Liver (tissue), 9 donors: ENCODE data around the gene SPRYD3. TPM values are rescaled to one million over a fixed set of nuclear protein-coding genes. Genes with fewer than 3 reads are reported as not detected.

ENCODE experiments used
- DNase-seq: peaks from one replicate; pipeline ENCODE4 v3.0.0-alpha.2; 2017; ENCODE audit warnings: low spot score
- H3K27ac ChIP-seq, 2 donors: one replicate each; pipeline ENCODE4 v1.7.0; 2013; ENCODE audit warnings: inconsistent platforms in 2 of 2, low read length in 2 of 2, control low read depth in 1 of 2, low read depth in 1 of 2, mild to moderate bottlenecking in 1 of 2
- H3K27me3 ChIP-seq, 4 donors: one replicate each; pipeline versions ENCODE4 v1.6.1 to v1.7.0; 2013; ENCODE audit warnings: low read length in 3 of 4, inconsistent platforms in 1 of 4, mild to moderate bottlenecking in 1 of 4, moderate library complexity in 1 of 4; ENCODE audit not compliant: control insufficient read depth in 4 of 4, insufficient read depth in 4 of 4
- H3K36me3 ChIP-seq, 4 donors: one replicate each; pipeline versions ENCODE4 v1.6.1 to v1.7.0; 2013; ENCODE audit warnings: low read length in 3 of 4, mild to moderate bottlenecking in 3 of 4, low read depth in 1 of 4, moderate library complexity in 1 of 4; ENCODE audit not compliant: control insufficient read depth in 4 of 4, insufficient read depth in 3 of 4
- H3K4me1 ChIP-seq, 4 donors: one replicate each; pipeline versions ENCODE4 v1.6.1 to v1.7.0; 2013; ENCODE audit warnings: low read length in 3 of 4, mild to moderate bottlenecking in 3 of 4, moderate library complexity in 1 of 4; ENCODE audit not compliant: control insufficient read depth in 4 of 4, insufficient read depth in 4 of 4
- H3K4me3 ChIP-seq, 3 donors: one replicate each; pipeline versions ENCODE4 v1.6.1 to v1.7.0; 2013; ENCODE audit warnings: low read length in 3 of 3, control low read depth in 1 of 3, low read depth in 1 of 3, mild to moderate bottlenecking in 1 of 3
- H3K9ac ChIP-seq, 2 donors: one replicate each; pipeline ENCODE4 v1.7.0; 2013; ENCODE audit warnings: low read length in 2 of 2, mild to moderate bottlenecking in 2 of 2, moderate library complexity in 2 of 2, control low read depth in 1 of 2, low read depth in 1 of 2
- H3K9me3 ChIP-seq, 4 donors: one replicate each; pipeline versions ENCODE4 v1.6.1 to v1.7.0; 2013; ENCODE audit warnings: low read length in 3 of 4; ENCODE audit not compliant: control insufficient read depth in 4 of 4
- ATF3 ChIP-seq: IDR thresholded peaks from 2 replicates; pipeline ENCODE4 v1.6.1; 2016; ENCODE audit warnings: antibody characterized with exemption
- CTCF ChIP-seq: fragments of 150-350 bp; IDR thresholded peaks from 2 replicates; pipeline ENCODE4 v1.5.1; 2017; ENCODE audit warnings: improper control_type of control experiment, low read depth, low read length; ENCODE audit not compliant: missing input control
- EGR1 ChIP-seq, 2 donors: IDR thresholded peaks; 2 replicates each; pipeline ENCODE4 v1.6.1; 2016 to 2018; ENCODE audit warnings: antibody characterized with exemption in 2 of 2, low read depth in 2 of 2
- FOXA1 ChIP-seq: IDR thresholded peaks from 2 replicates; pipeline ENCODE4 v1.6.1; 2016; ENCODE audit warnings: antibody characterized with exemption
- FOXA2 ChIP-seq: IDR thresholded peaks from 2 replicates; pipeline ENCODE4 v1.6.1; 2016; ENCODE audit warnings: antibody characterized with exemption
- GABPA ChIP-seq, 2 donors: IDR thresholded peaks in 1 of 2; conservative IDR thresholded peaks in 1 of 2; 2 replicates each; pipeline ENCODE4 v1.6.1; 2016; ENCODE audit warnings: antibody characterized with exemption in 2 of 2, mild to moderate bottlenecking in 1 of 2, moderate library complexity in 1 of 2
- HNF4A ChIP-seq, 2 donors: conservative IDR thresholded peaks; 2 replicates each; pipeline ENCODE4 v1.6.1; 2016; ENCODE audit warnings: antibody characterized with exemption in 2 of 2, mild to moderate bottlenecking in 2 of 2
- HNF4G ChIP-seq: IDR thresholded peaks from 2 replicates; pipeline ENCODE4 v1.6.1; 2016; ENCODE audit warnings: antibody characterized with exemption
- JUND ChIP-seq, 2 donors: IDR thresholded peaks; 2 replicates each; pipeline ENCODE4 v1.6.1; 2016; ENCODE audit warnings: antibody characterized with exemption in 2 of 2
- MAX ChIP-seq: IDR thresholded peaks from 2 replicates; pipeline ENCODE4 v1.6.1; 2016; ENCODE audit warnings: antibody characterized with exemption
- NR2F2 ChIP-seq: IDR thresholded peaks from 2 replicates; pipeline ENCODE4 v1.6.1; 2016; ENCODE audit warnings: antibody characterized with exemption
- RAD21 ChIP-seq, 2 donors: IDR thresholded peaks; 2 replicates each; pipeline ENCODE4 v1.6.1; 2016; ENCODE audit warnings: antibody characterized with exemption in 2 of 2, mild to moderate bottlenecking in 2 of 2
- RXRA ChIP-seq, 2 donors: IDR thresholded peaks; 2 replicates each; pipeline ENCODE4 v1.6.1; 2017 to 2018; ENCODE audit warnings: antibody characterized with exemption in 2 of 2, mild to moderate bottlenecking in 1 of 2
- SP1 ChIP-seq: IDR thresholded peaks from 2 replicates; pipeline ENCODE4 v1.6.1; 2018; ENCODE audit warnings: antibody characterized with exemption, mild to moderate bottlenecking
- TAF1 ChIP-seq: conservative IDR thresholded peaks from 2 replicates; pipeline ENCODE4 v1.6.1; 2016; ENCODE audit warnings: antibody characterized with exemption, mild to moderate bottlenecking
- YY1 ChIP-seq: IDR thresholded peaks from 2 replicates; pipeline ENCODE4 v1.6.1; 2016; ENCODE audit warnings: antibody characterized with exemption, mild to moderate bottlenecking
- WGBS: extraction: QIAGEN DNeasy Blood & Tissue Kit; methylation state at CpG from one replicate; pipeline ENCODE4 v1.1.7; 2013; 5-methylcytosine and 5-hydroxymethylcytosine counted together
- polyA plus RNA-seq, 2 donors: library from polyadenylated mRNA; stranded (reverse) in 1 of 2; unstranded in 1 of 2; fragments of 200-250 nt in 1 of 2; fragments of >200 nt in 1 of 2; fragmentation: Nextera tagmentation in 1 of 2; extraction: Ambion mirVana in 1 of 2; gene quantifications; one replicate each; pipeline versions ENCODE4 v1.2.1 to v1.2.3, GENCODE V29; 2013 to 2015
- total RNA-seq, 2 donors: library from RNA; depleted of rRNA; stranded (reverse); fragments of >200 nt; gene quantifications; one replicate each; pipeline ENCODE4 v1.2.3, GENCODE V29; 2014
- TF ChIP-seq, protein P1 (sequence below): IDR thresholded peaks from 2 replicates; pipeline ENCODE4 v1.6.1; 2016; ENCODE audit warnings: antibody characterized with exemption, mild to moderate bottlenecking
- TF ChIP-seq, protein P2 (sequence below): IDR thresholded peaks from 2 replicates; pipeline ENCODE4 v1.6.1; 2016; ENCODE audit warnings: antibody characterized with exemption
- donor health status: healthy.
- donor health status: healthy.
- donor health status: healthy.
- donor health status: healthy.
- donor health status: healthy.

The SPRYD3 gene
- total and polyA plus RNA-seq, 4 donors = 6.0 to 20.3 (median 13.3) TPM

- Histone ChIP-seq H3K9ac (no peak overlapping the region), H3K4me3 (no peak overlapping the region), H3K27ac (peak overlapping the region in 1 of 2 donors; percentile 5), H3K27me3 (no peaks in the 10 kb centered on the region), H3K36me3 (peaks cover 1 to 9% (median 7%) of the 10 kb centered on the region in 4 donors), H3K4me1 (peaks cover 6 to 29% (median 22%) of the 10 kb centered on the region in 4 donors), H3K9me3 (no peaks in the 10 kb centered on the region)
- TF ChIP-seq RAD21 (IDR thresholded peaks at IDR 0.05) (no peak), EGR1 (IDR thresholded peaks at IDR 0.05; ENCODE audit: low read depth in 2 of 2) (no peak), RXRA (IDR thresholded peaks at IDR 0.05) (no peak)
- TF ChIP-seq, protein P1, sequence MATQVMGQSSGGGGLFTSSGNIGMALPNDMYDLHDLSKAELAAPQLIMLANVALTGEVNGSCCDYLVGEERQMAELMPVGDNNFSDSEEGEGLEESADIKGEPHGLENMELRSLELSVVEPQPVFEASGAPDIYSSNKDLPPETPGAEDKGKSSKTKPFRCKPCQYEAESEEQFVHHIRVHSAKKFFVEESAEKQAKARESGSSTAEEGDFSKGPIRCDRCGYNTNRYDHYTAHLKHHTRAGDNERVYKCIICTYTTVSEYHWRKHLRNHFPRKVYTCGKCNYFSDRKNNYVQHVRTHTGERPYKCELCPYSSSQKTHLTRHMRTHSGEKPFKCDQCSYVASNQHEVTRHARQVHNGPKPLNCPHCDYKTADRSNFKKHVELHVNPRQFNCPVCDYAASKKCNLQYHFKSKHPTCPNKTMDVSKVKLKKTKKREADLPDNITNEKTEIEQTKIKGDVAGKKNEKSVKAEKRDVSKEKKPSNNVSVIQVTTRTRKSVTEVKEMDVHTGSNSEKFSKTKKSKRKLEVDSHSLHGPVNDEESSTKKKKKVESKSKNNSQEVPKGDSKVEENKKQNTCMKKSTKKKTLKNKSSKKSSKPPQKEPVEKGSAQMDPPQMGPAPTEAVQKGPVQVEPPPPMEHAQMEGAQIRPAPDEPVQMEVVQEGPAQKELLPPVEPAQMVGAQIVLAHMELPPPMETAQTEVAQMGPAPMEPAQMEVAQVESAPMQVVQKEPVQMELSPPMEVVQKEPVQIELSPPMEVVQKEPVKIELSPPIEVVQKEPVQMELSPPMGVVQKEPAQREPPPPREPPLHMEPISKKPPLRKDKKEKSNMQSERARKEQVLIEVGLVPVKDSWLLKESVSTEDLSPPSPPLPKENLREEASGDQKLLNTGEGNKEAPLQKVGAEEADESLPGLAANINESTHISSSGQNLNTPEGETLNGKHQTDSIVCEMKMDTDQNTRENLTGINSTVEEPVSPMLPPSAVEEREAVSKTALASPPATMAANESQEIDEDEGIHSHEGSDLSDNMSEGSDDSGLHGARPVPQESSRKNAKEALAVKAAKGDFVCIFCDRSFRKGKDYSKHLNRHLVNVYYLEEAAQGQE = no peak
- no peak for DNase-seq
- WGBS = 65% methylated on average over 10 of the region's 10 CpGs
Measured at GRCh38 chr12:53044052-53044581, 35.1 kb downstream of the SPRYD3 start.

- H3K4me1 ChIP-seq = peaks cover 4 to 16% (median 11%) of the 10 kb centered on the region in 4 donors
Measured at GRCh38 chr12:53042607-53043454, 36.4 kb downstream of the SPRYD3 start.

More at GRCh38 chr12:53042607-53043454, 36.4 kb downstream of the SPRYD3 start:
- H3K4me3 ChIP-seq = no peak overlapping the region
- peak overlapping the region in 1 of 2 donors; percentile 8 for H3K9ac ChIP-seq
- no peak overlapping the region for H3K27ac ChIP-seq
- TF ChIP-seq, protein P2, sequence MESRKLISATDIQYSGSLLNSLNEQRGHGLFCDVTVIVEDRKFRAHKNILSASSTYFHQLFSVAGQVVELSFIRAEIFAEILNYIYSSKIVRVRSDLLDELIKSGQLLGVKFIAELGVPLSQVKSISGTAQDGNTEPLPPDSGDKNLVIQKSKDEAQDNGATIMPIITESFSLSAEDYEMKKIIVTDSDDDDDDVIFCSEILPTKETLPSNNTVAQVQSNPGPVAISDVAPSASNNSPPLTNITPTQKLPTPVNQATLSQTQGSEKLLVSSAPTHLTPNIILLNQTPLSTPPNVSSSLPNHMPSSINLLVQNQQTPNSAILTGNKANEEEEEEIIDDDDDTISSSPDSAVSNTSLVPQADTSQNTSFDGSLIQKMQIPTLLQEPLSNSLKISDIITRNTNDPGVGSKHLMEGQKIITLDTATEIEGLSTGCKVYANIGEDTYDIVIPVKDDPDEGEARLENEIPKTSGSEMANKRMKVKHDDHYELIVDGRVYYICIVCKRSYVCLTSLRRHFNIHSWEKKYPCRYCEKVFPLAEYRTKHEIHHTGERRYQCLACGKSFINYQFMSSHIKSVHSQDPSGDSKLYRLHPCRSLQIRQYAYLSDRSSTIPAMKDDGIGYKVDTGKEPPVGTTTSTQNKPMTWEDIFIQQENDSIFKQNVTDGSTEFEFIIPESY = no peak
- no peak for TF ChIP-seq CTCF
- no peak for TF ChIP-seq FOXA1
- no peak for TF ChIP-seq RAD21 (IDR thresholded peaks at IDR 0.05)
- no peak for TF ChIP-seq TAF1
- no peak for TF ChIP-seq MAX
- TF ChIP-seq FOXA2 = no peak
- TF ChIP-seq RXRA (IDR thresholded peaks at IDR 0.05) = no peak
- TF ChIP-seq JUND (IDR thresholded peaks at IDR 0.05) = no peak
- TF ChIP-seq, protein P1 = no peak
- TF ChIP-seq ATF3 = no peak
- TF ChIP-seq NR2F2 = no peak
- TF ChIP-seq HNF4A (conservative IDR thresholded peaks at IDR 0.05) = no peak
- no peak for TF ChIP-seq SP1
- no peak for TF ChIP-seq HNF4G
- no peak for TF ChIP-seq GABPA (IDR thresholded peaks at IDR 0.05 in 1 of 2, conservative IDR thresholded peaks at IDR 0.05 in 1 of 2)
- TF ChIP-seq EGR1 (IDR thresholded peaks at IDR 0.05; ENCODE audit: low read depth in 2 of 2) = no peak
- TF ChIP-seq YY1 = no peak
- no peak for DNase-seq
- H3K36me3 ChIP-seq = peaks cover 1 to 18% (median 16%) of the 10 kb centered on the region in 4 donors
- H3K27me3 ChIP-seq = no peaks in the 10 kb centered on the region
- WGBS = 89% methylated on average over 7 of the region's 7 CpGs
- no peaks in the 10 kb centered on the region for H3K9me3 ChIP-seq
